Right lobe of liver (tissue), 4 donors: ENCODE data around the gene CCNF.

ENCODE experiments used
- CTCF ChIP-seq, 4 donors: fragments of 200-600 bp in 3 of 4; fragments of 450-650 bp in 1 of 4; IDR thresholded peaks; one replicate each; pipeline versions ENCODE4 v1.5.1 to v1.8.0; 2016 to 2022; ENCODE audit warnings: antibody characterized with exemption in 4 of 4, mild to moderate bottlenecking in 2 of 4
- POLR2A ChIP-seq: fragments of 450-650 bp; IDR thresholded peaks from one replicate; pipeline ENCODE4 v1.6.1; 2017; ENCODE audit warnings: antibody characterized with exemption, mild to moderate bottlenecking
- donor health status: DM: no; HTN: no; CAD: no.
- donor health status: DM: no; HTN: no; CAD: no.
- donor health status: DM: no; HTN: yes; CAD: no.

- no peak for TF ChIP-seq CTCF (IDR thresholded peaks at IDR 0.05)
- TF ChIP-seq POLR2A = no peak
These were observed 64.4 kb downstream of the CCNF start for GRCh38 chr16:2493605-2494004.
